GM18517 (cell line): ENCODE data around the gene BEND7.
"Not testable (repeated sequence)": the region's sequence is repeated elsewhere in the genome, so short reads cannot be mapped to it uniquely, and the experiment has no call there.

Experiments used
- ATAC-seq: cut with Tn5 transposase; IDR thresholded peaks from one replicate; pipeline ENCODE4 v1.9.1; 2021; ENCODE audit warnings: mild to moderate bottlenecking, moderate library complexity; ENCODE audit not compliant: unreplicated experiment

Gene BEND7

DNA sequence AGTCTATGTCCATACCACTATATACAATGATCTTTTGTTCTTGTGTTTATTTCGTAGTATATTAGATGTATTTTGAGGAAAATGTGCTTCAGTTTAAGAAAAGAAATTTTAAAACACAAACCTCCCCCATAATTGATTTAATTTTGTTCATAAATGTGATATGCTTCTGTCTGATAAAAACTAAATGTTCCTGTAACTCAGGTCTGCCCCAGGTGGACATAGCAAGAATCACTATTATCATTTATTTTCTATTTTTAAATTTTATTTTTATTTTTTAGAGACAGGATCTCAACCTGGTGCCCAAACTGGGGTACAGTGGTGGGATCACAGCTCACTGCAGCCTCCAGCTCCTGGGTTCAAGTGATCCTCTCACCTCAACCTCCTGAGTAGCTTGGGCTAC, 43.2 kb downstream of the BEND7 start:
- ATAC-seq, result no peak

DNA sequence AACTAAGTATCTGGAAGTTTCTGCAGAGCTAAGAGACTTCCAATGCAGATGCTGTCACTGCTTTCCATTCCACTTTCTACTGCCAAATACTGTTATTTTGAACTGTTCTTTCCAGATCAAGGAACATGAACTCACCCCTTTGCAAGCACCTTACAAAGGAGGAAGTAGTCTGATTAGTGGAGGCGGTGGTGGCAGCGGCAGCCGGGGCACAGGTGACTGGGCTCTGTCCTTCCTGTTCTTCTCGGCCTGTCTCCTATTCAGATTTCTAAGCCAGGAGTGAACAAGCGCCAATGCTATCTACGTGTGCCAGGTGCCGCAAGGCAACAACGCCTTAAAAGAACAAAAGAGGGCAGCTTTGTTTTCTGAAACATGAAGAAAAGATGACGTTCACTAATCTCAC, 44.9 kb downstream of the BEND7 start:
- no peak for ATAC-seq

DNA sequence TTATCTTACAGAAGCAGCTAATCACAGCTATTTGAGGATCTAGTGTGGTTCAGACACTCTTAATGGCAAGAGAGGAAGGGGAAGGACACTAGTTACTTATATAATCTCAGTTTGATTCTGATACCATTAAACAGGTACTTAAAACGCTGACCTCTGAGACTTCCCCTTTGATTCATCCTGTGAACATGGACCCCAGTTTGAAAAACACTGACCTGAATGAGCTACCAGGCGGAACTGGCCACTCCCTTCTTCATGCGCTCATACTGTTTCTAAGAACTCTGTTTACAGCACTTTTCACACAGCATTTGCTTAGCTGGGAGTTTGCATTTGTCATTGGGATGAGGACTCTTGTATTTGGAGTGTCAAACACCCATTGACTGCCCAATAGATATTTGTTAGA, 45.7 kb downstream of the BEND7 start:
- ATAC-seq, result no peak

DNA sequence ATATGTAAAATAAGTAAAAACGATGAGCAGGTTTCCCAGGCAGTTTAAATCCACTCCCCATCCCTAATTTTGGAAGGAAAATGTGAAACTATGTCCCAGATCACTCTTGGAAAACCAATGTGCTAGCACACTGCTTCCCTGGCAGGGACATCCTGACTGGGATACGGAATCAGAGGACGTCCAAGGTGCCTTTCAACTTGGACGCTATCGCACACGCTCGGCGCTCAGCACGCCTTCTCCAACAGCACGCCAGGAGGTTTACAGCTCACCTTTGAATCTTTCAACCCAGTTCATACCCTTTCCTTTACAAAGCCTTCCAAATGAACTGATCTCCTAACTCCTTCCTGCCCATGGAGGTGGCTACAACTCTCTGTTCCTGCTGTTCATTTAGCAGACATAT, 47.1 kb downstream of the BEND7 start:
- ATAC-seq, result no peak

DNA sequence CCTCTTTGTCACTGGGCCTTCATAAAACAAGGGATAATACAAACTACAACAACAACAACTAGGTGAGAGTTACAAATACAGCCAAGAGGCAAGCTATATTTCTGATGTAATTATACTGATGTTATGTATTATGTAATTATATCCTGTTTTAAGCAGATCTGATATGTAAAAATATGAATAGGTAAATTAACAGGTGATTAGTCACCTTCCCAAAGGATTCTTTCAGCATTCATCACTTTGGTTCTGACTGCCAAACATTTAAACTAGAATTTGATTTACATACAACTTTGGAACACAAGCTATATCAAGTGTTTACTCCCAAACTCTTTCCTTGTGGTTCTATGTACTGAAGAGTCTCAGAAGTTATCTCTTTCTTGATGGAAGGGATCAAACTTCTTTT, 53.7 kb downstream of the BEND7 start:
- ATAC-seq, result no peak

DNA sequence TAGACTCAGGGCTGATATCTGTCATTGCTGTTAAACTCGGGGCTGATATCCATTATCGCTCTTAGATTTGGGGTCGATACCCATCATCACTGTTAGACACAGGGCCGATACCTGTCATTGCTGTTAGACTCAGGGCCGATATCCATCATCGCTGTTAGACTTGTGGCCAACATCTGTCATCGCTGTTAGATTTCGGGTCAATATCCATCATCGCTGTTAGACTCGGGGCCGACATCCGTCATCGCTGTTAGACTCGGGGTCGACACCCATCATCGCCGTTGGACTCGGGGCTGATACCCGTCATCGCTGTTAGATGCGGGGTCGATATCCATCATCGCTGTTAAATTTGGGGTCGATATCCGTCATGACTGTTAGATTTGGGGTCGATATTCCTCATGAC, 54.8 kb downstream of the BEND7 start:
- no peak for ATAC-seq

DNA sequence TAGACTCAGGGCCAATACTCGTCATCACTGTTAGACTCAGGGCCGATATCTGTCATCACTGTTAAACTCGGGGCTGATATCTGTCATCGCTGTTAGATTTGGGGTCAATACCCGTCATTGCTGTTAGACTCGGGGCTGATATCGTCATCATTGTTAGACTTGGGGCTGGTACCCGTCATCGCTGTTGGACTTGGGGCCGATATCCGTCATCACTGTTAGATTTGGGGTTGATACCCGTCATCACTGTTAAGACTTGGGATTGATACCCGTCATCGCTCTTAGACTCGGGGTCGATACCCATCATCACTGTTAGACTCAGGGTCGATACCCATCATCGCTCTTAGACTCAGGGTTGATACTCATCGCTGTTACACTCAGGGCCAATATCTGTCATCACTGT, 56.5 kb downstream of the BEND7 start:
- ATAC-seq, result no peak

DNA sequence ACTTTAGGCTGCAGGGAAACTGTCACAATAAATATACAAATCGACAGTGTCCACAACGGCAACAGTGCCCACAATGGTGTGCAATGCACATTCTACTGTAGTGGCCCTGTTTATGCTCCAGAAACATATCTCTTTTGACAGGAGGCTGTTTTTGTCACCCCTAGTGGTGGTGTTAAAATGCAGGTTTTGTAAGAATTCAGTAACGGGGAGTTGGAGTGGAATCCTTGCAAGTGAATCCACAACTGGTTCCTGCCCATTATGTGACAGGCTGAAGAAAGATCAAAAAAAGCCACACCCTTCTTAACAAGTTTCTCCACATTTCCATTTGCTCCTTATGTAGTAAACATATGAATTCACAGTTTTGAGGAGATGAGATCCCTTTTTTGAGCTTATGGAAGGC, 58.5 kb downstream of the BEND7 start:
- no peak for ATAC-seq

DNA sequence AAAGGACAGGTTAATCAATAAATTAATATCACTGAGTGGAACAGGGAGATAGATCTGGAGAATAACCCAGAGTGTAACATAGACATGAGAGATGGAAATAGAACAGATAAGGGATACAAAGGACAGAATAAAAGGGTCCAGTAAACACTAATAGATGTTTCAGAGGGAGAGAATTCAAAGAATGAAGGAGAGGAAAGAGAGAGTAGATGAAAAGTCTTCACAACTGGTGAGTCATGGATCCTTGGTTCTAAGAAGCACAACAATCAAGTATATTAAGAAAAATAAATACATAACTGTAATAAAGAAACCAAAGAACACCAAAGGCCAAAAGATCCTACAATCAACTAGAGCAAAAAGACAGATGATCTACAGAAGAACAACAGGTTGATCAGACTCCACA, 66.3 kb downstream of the BEND7 start:
- no peak for ATAC-seq

DNA sequence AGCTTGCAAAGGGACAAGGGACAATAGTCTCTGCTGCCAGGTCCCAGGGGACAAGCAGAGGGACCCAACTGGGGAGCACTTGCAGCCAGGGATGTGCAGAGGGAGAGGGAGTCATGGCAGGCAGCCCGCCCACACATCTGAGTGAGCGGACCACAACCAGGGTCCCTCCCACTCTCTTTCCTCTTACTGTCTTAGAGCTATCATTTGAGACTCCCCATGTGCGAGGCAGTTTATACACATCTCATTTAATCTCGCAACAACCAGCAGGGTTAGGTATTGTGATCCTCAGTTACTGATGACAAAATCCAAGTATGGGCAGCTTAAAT, 70.2 kb downstream of the BEND7 start:
- ATAC-seq, result no peak

DNA sequence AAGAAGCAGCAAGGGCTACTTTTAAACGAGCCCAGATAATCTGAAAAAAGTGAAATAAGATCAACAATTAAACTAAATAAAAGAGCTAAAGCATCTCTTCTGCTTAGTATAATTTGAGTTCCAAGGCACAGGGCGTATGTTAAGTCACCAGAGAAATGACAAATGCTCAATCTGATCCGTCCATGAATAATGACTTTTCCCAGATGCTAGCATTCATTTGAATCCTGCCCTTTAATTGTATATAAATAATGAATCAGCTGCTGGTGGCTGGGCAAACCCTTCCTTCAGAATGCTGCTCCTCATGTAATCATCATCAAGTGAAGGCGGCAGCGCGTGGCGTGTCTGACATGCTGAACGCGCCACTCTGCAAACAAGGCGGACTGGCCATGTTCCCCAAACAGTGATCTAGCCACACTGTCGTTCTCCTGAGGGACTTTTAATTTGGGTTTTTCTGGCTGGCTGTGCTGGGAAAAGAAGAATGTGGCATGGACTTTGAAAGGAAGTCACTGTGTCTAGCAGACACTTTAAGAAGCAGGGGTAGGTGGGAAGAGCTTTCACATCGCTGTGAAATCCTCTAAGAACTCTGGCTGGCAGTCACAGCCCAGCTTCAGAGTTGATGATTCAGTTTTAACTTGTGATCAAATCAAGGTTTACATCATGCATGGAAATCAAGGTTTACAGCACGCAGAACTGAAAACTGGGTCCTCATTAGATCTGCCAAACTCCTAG, 70.7 kb downstream of the BEND7 start:
- no peak for ATAC-seq

DNA sequence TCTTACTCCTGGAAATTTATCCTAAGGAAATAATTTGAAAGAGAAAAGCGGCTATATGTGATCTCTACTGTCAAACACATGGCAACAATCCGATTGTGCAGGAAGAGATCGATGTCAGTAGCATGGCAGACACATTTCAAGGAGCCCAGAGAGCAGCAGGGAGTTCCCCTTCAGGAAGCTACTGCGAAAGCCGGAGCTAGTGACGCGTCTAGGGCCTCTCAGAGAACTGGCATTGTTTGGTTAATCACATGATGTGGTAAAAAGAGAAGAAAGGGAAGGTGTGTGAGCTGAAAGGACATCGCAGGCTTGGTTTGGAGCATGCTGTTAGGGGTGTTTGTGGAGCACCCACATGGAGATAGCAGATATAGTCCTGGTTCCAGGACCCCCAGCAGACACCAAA, 74.9 kb downstream of the BEND7 start:
- no peak for ATAC-seq

DNA sequence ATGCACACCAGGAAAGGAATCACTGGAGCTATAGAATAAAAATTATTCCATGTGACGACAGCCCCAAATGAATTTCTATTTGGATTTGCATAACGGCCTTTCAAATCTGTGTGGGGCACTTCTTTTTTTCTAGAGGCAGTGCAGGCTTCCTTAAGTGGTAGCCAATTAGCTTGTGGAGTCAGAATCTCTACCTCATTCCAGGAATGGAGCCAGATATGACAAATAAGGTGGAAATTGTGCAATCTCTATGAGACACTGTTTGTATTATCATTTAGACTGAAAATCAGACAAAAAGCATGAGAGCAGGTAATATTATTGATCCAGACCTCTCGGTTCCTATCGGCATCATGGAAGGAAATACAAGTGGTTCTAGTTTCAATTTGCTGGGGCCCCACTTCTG, 78.7 kb downstream of the BEND7 start:
- ATAC-seq, result no peak

DNA sequence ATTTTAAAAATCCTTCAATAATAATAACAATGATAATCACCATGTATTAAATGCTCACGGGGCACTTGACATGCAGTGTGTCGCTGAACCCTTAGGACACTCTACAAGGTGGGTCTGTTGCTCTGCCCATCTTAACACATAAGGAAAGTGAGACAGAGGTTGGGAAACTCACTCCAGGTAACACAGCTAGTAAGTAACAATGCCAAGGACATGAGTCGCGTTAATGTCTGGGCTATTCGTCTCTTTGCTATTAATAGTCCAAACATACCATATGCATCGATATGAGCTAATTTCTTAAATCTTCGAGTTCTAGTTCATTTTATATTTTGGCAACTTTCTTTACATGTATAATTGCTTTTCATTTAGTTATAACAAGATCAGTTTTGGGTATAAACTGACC, 79.5 kb downstream of the BEND7 start:
- no peak for ATAC-seq

DNA sequence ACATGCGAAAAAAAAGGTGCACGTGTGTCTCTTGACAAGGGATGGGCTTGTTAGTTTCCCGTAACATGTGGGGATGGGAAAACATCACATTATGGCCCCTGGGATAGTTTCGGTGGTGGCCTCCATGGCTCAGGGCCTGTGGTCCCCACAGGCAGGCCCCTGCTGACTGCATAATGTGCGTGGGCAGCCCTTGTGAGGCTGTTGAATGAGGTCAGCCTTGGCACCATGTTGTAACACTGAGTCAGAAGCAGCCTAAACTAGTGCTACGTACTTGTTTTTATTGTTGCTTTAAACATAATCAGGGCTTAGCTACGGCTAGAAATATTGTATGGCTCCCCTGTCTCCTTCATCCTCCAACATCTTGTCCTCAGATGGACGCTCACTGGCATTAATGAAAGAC, 80.6 kb downstream of the BEND7 start:
- ATAC-seq, result no peak

DNA sequence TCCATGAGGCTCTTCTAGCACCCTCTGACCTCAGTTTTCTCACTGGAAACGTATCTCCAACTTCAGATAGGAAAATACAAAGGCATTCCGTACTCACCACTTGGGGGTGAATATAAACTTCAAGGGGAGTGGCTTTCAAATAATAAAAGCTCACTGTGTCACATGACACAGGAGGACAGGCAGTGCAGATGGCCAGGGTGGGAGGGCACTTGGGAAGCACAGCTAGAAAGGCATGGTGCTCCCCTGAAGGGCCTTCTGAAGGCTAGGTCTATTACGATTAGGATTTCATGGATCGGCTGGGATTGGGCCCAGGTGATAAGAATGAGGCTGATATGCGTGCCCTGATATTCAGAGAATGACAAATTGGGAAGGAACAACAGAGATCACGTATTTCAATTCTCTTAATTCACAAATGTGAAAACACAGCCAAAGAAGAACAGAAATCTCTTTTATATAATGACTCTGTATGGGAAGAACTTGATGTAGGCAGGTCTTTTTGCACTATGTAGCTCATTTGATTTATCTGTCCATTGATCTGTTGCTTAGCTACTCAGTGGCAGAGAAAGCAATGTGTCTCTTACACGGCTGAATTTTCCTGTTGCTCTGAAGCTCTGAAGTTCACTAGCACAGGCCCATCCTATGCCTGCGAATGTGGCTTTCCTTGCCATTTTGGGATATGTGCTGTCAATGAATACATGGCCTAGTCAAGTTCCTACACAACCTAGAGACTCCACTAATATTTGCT, 83.0 kb downstream of the BEND7 start:
- no peak for ATAC-seq

DNA sequence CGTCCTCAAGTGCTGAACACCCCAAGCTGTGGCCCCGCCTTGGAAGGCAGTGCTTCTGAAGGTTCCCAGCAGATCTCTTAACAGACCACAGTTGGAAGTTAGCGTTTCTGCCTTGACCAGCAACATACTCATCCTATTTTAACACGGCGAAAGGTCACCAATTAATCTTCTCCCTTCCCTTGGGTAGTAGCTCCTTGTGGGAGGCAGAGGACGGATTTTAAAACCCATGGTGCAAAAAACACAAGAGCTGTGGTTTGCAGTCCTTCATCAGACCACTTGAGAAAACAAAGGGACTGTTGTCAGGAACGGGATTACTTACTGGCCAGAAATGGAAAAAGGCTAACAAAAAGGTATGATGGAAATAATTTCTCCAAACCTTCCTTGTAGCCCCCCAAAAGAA, 87.3 kb downstream of the BEND7 start:
- ATAC-seq, result no peak

DNA sequence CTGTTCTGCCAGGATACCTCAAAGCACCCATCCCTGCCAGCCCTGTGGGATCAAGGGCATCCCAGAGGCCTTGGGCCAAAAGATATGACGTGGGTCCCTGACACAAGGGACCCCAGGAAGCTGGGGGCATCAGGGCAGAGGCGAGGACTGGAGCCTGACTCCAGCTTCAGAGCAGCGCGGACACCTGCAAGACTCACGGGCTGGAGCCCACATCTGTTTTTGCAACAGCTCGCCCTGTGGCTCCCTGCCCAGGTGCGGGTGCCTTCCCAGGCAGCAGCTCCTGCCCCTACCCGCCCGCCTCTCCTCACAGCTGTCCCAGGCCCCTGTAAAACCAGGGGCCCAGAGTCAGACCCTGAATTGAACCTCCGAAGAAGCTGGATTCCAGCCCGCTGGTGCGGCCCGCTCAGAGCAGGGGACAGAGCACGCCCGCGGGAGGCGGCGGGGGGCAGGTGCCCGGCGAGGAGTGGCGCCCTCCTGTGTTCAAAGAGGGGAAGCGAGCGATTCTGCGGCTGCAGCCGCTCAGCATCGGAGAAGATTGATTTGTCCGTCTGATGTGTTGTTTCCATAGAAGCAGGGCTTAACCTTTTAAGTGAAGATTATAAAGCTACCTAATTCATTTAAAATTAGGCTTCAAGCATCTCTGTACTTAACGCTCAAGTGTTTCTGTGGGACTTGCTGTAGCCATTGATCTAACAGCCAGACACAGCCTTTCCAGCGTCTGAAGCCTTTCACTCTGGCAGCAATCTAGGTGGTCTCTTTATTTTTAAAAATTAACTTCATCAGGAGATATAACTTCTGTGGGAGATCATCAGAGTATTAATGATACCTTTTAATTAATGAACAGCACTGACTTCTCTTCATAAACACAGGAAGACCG, 88.4 kb downstream of the BEND7 start:
- peak; percentile 60 for ATAC-seq

DNA sequence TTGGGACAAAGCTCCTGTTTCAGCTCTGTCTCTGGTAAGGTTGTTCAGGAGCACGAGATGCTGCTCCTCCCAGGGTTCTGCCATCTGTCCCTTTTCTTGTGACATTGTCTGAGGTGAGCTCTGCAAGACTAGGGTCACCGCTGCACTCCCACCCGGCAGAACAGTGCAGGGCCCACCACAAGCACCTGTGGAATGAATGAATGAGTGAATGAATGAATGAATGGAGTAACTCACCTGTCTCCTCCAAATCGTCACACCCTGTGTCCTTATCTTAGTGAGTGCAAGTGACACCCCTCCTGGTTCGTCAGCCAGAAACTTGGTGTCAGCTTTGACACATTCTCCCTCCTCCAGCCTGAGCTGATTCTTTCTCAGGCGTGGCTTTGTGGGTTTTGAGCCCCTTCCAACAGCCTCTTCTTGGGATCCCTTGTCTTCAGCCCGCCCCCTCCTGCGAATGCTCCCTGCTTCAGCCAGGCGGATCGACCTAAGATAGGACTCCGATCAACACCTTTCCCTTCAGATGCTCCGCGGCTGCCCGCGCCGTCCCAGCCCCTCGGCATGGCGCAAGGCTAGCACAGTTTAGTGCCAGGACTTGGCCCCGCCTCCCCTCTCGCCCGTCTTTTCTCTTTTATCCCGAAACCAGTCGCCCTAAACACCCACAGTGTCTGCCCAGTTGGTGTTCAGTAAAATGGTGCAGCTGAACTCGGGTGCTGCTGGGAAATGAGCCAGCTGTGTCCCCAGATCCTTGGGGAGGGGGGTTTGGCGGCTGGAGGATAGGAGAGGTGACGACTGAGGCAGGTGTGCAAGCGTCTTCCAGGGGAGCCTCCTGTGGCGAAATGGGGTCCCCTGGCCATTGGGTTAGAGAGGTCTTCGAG, 89.3 kb downstream of the BEND7 start:
- peak; percentile 10 for ATAC-seq

DNA sequence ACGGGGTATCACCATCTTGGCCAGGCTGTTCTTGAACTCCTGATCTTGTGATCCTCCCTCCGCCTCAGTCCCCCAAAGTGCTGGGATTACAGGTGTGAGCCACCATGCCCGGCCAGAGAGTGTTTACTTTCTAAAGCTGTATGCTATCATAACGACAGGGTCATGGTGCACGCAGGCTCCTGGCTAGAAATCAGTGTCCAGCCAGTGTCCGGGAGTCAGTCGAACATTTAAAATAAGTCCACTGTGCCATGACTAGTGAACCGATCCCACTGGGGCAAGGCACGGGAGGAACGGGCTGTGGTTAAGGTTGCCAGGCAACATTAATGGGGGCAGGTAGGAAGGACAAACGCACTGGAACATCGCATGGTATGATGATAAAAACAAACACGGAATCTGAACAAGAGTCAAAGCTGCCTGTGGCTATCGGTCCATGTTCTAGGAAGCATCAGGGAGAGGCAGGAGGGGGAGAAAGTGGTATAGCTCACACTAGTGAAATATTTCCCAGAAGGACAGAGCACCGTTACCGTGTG, 91.7 kb downstream of the BEND7 start:
- no peak for ATAC-seq

DNA sequence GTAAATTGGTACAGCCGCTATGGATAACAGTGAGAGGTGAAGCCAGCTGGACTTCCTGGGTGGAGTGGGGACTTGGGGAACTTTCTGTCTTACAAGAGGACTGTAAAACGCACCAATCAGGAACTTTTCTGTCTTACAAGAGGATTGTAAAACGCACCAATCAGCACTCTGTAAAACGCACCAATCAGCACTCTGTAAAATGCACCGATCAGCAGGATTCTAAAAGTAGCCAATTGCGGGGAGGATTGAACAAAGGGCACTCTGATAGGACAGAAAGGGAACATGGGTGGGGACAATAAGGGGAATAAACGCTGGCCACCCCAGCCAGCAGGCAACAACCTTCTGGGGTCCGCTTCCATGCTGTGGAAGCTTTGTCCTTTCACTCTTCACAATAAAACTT, 100.9 kb downstream of the BEND7 start:
- not testable (repeated sequence) for ATAC-seq
